ENCODE results near the gene EIF3B. TPM values are rescaled to one million over a fixed set of nuclear protein-coding genes. Genes with fewer than 3 reads are reported as not detected.
A peak's percentile ranks its signal among the peaks of the same experiment; 100 is the strongest.

The EIF3B gene
- total and polyA plus RNA-seq, 2 experiments from 2014 or later = 151 to 161 TPM

DNA sequence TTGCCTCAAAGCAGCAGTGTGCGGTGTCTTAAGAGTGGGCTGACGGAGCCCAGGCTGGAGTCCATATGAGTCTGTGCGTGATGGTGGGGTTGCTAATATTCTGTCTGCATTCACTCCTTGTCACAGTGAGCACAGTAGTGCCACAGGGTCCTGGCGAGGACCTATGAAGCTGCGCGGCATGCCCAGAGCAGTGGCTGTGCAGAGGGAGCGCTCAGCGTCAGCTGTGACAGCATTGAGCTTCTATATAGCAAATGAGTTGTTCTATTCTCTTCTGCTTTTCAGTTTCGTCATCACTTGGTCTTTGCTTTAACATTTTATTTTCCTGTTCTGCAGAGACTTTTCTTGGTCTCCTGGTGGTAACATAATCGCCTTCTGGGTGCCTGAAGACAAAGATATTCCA, 14.5 kb downstream of the EIF3B start:
- Histone ChIP-seq H3K4me1 (ENCODE audit: low read depth) (no peaks in the 10 kb centered on the region), H3K27ac (no peak overlapping the region), H3K27me3 (no peaks in the 10 kb centered on the region), H3K36me3 (peaks cover 83% of the 10 kb centered on the region), H3K4me3 (no peak overlapping the region), H3K9me3 (ENCODE audit: low read depth) (no peaks in the 10 kb centered on the region)
- TF ChIP-seq, protein P1, sequence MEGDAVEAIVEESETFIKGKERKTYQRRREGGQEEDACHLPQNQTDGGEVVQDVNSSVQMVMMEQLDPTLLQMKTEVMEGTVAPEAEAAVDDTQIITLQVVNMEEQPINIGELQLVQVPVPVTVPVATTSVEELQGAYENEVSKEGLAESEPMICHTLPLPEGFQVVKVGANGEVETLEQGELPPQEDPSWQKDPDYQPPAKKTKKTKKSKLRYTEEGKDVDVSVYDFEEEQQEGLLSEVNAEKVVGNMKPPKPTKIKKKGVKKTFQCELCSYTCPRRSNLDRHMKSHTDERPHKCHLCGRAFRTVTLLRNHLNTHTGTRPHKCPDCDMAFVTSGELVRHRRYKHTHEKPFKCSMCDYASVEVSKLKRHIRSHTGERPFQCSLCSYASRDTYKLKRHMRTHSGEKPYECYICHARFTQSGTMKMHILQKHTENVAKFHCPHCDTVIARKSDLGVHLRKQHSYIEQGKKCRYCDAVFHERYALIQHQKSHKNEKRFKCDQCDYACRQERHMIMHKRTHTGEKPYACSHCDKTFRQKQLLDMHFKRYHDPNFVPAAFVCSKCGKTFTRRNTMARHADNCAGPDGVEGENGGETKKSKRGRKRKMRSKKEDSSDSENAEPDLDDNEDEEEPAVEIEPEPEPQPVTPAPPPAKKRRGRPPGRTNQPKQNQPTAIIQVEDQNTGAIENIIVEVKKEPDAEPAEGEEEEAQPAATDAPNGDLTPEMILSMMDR (IDR thresholded peaks at IDR 0.05; ENCODE audit: low read depth, low read length) = no peak
- no peak for DNase-seq (ENCODE audit: low read depth in 1 of 2, low spot score in 1 of 2)

DNA sequence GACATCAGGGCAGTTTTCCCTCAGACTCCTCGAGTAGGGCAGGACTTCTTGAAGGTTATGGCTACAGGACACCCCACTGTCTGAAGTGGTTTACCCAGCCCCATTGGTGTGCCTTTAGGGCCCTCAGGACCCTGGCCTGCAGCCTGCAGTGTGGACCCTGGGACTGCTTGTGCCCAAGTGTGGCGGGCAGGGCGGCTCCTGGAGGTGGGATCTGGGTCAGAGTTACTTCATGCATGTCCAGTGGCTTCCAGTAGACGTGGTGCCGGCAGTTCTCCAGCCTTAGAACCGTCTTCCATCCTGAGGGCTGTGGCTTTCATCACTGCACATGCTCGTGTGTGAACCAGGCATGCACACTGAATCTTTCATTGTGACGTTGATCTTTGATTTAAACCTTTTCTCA, 16.7 kb downstream of the EIF3B start:
- Histone ChIP-seq H3K9me3 (ENCODE audit: low read depth) (no peaks in the 10 kb centered on the region), H3K36me3 (peaks cover 84% of the 10 kb centered on the region), H3K27ac (no peak overlapping the region), H3K4me3 (no peak overlapping the region), H3K4me1 (ENCODE audit: low read depth) (no peaks in the 10 kb centered on the region), H3K27me3 (no peaks in the 10 kb centered on the region)
- DNase-seq (ENCODE audit: low read depth in 1 of 2, low spot score in 1 of 2) = no peak
- TF ChIP-seq, protein P1 (IDR thresholded peaks at IDR 0.05; ENCODE audit: low read depth, low read length) = no peak

DNA sequence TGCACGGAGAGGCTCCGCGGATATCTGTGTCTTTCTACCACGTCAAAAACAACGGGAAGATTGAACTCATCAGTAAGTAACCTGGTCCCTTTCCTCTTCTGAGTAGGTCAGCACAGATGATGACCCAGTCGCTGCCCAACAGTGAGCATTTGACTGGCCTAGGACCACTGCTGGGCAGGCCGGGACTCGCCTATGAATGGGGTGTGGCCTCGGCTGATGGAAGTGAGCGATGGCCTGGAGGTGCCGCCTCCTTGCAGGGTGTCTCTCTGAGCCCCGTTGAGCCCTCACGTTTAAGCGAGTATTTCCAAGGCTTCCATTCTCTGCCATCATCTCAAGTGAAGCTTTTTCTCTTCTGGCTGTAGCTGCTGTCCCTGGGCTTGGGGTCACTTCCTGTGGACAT, 18.1 kb downstream of the EIF3B start:
- no peak for DNase-seq (ENCODE audit: low read depth in 1 of 2, low spot score in 1 of 2)
- TF ChIP-seq, protein P1 (IDR thresholded peaks at IDR 0.05; ENCODE audit: low read depth, low read length) = no peak

DNA sequence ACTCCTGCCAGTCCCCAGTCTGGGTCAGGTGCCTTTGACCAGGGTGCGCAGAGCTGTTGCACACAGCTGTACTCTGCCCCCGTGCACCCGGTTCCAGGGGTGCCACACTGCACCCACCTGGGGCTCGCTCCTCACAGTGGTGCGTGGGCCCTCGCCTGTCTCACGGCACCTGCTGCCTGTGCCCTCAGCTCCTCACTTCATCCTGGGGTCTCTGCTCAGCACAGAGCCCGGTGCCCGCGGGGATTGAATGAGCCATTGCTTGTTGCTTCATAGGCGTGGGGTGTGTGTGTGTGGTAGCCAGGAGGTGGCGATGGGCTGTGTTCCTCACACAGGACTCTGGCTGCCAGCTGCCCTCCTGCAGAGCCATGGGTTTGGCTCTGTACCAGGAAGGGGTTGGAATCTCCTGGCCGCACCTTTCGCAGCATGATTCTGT, 18.5 kb downstream of the EIF3B start:
- Histone ChIP-seq H3K4me1 (ENCODE audit: low read depth) (no peaks in the 10 kb centered on the region), H3K4me3 (no peak overlapping the region), H3K27me3 (no peaks in the 10 kb centered on the region), H3K27ac (no peak overlapping the region), H3K36me3 (peaks cover 79% of the 10 kb centered on the region), H3K9me3 (ENCODE audit: low read depth) (no peaks in the 10 kb centered on the region)
- TF ChIP-seq, protein P1 (IDR thresholded peaks at IDR 0.05; ENCODE audit: low read depth, low read length) = no peak
- DNase-seq (ENCODE audit: low read depth in 1 of 2, low spot score in 1 of 2) = peak in 1 of 2 donors; percentile 5

More for the DNA sequence above, 18.1 kb downstream of the EIF3B start:
- no peaks in the 10 kb centered on the region for H3K4me1 ChIP-seq (ENCODE audit: low read depth)
- H3K4me3 ChIP-seq = no peak overlapping the region
- H3K9me3 ChIP-seq (ENCODE audit: low read depth) = no peaks in the 10 kb centered on the region
- H3K36me3 ChIP-seq = peaks cover 82% of the 10 kb centered on the region
- no peaks in the 10 kb centered on the region for H3K27me3 ChIP-seq
- no peak overlapping the region for H3K27ac ChIP-seq

DNA sequence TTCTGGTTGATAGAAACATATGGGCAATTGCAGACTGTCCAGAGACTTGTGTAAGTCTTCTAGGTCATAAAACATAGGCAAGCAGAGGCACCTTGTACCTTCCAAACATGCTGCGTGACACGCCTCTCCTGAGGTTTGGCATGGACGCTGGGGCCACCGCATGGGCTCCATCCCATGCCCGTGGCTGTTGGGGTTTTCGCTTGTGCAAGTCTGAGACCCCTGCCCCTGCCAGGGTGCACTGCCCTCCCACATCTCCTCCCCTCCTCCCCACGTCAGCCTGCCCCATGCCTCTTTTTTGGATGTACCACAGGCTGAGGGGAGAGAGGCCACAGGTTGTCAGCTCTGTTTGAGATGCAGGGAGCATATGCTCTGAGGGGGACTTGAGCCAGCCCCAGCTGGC, 19.0 kb downstream of the EIF3B start:
- H3K36me3 ChIP-seq = peaks cover 78% of the 10 kb centered on the region
- DNase-seq (ENCODE audit: low read depth in 1 of 2, low spot score in 1 of 2) = no peak
- no peak overlapping the region for H3K4me3 ChIP-seq
- TF ChIP-seq, protein P1 (IDR thresholded peaks at IDR 0.05; ENCODE audit: low read depth, low read length) = no peak
- H3K27me3 ChIP-seq = no peaks in the 10 kb centered on the region
- H3K4me1 ChIP-seq (ENCODE audit: low read depth) = no peaks in the 10 kb centered on the region
- no peaks in the 10 kb centered on the region for H3K9me3 ChIP-seq (ENCODE audit: low read depth)
- H3K27ac ChIP-seq = no peak overlapping the region

DNA sequence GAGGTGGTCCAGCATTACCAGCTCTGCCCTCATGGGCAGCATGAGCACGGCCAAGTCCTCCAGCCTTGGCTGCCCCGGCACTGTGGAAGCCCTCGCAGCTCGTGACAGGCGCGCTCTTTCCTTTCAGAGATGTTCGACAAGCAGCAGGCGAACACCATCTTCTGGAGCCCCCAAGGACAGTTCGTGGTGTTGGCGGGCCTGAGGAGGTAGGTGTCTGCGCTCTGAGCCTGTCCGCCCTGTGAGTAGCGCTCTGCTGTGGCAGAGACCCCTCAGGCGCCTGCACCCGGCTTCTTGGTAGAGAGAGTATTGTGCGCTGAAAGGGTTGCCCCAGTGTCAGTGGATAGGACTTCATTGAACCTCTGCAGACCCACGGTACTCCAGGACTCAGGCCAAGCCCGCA, 19.8 kb downstream of the EIF3B start:
- Histone ChIP-seq H3K4me1 (ENCODE audit: low read depth) (no peaks in the 10 kb centered on the region), H3K4me3 (no peak overlapping the region), H3K27ac (no peak overlapping the region), H3K9me3 (ENCODE audit: low read depth) (no peaks in the 10 kb centered on the region), H3K36me3 (peaks cover 76% of the 10 kb centered on the region), H3K27me3 (no peaks in the 10 kb centered on the region)
- no peak for DNase-seq (ENCODE audit: low read depth in 1 of 2, low spot score in 1 of 2)
- TF ChIP-seq, protein P1 (IDR thresholded peaks at IDR 0.05; ENCODE audit: low read depth, low read length) = no peak

Data from cardiac muscle cell (in vitro differentiated cells and primary cell).